ENCODE data around the gene SLC39A1. TPM values are rescaled to one million over a fixed set of nuclear protein-coding genes. Genes with fewer than 3 reads are reported as not detected.

The SLC39A1 gene
- total RNA-seq, 1 experiment from 2014 or later, result 158 TPM

DNA sequence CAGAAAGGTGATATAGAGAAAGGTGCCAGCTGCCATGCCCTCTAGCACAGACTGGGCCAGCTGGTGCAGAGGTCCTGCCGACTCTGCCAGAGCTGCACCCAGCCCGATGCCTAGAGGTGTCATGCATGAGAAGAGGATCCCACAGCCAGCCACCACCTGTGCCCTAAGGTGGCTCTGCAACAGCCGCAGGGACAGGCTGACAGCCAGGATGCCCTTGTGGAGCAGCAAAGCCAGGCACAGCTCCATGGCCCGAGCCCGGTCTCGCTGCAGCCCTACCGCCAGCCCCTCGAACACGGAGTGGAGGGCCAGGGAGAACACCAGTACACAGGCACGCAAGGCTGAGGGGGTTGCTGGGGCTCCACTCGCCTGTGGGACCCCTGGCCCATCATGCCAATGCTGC lies 3.1 kb downstream of the SLC39A1 start:
- peaks cover 32% of the 10 kb centered on the region for H3K4me1 ChIP-seq (ENCODE audit: control insufficient read depth, insufficient read depth, low read length)
- CTCF ChIA-PET, result no interaction called here
- intact Hi-C loops (cut with micrococcal nuclease; ENCODE audit: unreplicated experiment), result no loop called here
- in situ Hi-C loops (cut with HindIII; ENCODE audit: low pct_unique_long_range_greater_than_20kb, low sequenced_read_pairs), result loop anchor here (5.0 kb wide), 1 partner anchor 73 kb away; no protein-coding TSS in a partner anchor
- BruUV-seq (replicated peaks), result no TSS peak
- H3K27me3 ChIP-seq (ENCODE audit: control insufficient read depth, insufficient read depth, low read length), result no peaks in the 10 kb centered on the region
- H3K4me3 ChIP-seq (ENCODE audit: low read depth in 2 of 2, low read length in 2 of 2), result no peak overlapping the region
- no peaks in the 10 kb centered on the region for H3K9me3 ChIP-seq (ENCODE audit: control insufficient read depth, insufficient read depth, low read depth, low read length)
- ATAC-seq (no peak), DNase-seq (ENCODE audit: low read depth, low spot score) (no peak)
- POLR2A ChIA-PET, result no interaction called here
- H3K27ac ChIP-seq (ENCODE audit: low read length), result no peak overlapping the region
- H3K36me3 ChIP-seq (ENCODE audit: control insufficient read depth, insufficient read depth, low read length), result no peaks in the 10 kb centered on the region; the same call in 1 of the 2 replicates
- TF ChIP-seq SIN3A (IDR thresholded peaks at IDR 0.05; ENCODE audit: borderline replicate concordance, insufficient read depth, low read depth, low read length) (no peak), CTCF (IDR thresholded peaks at IDR 0.05) (no peak)
- TF ChIP-seq, protein P1, sequence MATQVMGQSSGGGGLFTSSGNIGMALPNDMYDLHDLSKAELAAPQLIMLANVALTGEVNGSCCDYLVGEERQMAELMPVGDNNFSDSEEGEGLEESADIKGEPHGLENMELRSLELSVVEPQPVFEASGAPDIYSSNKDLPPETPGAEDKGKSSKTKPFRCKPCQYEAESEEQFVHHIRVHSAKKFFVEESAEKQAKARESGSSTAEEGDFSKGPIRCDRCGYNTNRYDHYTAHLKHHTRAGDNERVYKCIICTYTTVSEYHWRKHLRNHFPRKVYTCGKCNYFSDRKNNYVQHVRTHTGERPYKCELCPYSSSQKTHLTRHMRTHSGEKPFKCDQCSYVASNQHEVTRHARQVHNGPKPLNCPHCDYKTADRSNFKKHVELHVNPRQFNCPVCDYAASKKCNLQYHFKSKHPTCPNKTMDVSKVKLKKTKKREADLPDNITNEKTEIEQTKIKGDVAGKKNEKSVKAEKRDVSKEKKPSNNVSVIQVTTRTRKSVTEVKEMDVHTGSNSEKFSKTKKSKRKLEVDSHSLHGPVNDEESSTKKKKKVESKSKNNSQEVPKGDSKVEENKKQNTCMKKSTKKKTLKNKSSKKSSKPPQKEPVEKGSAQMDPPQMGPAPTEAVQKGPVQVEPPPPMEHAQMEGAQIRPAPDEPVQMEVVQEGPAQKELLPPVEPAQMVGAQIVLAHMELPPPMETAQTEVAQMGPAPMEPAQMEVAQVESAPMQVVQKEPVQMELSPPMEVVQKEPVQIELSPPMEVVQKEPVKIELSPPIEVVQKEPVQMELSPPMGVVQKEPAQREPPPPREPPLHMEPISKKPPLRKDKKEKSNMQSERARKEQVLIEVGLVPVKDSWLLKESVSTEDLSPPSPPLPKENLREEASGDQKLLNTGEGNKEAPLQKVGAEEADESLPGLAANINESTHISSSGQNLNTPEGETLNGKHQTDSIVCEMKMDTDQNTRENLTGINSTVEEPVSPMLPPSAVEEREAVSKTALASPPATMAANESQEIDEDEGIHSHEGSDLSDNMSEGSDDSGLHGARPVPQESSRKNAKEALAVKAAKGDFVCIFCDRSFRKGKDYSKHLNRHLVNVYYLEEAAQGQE (IDR thresholded peaks at IDR 0.05; ENCODE audit: insufficient read depth in 1 of 2, low read depth in 2 of 2, low read length in 1 of 2), result no peak

- peaks cover 32% of the 10 kb centered on the region for H3K4me1 ChIP-seq (ENCODE audit: control insufficient read depth, insufficient read depth, low read length)
- H3K27ac ChIP-seq (ENCODE audit: low read length), result peak overlapping the region; percentile 86; the same call in 1 of the 2 replicates
- TSS peak; percentile 33 for BruUV-seq (replicated peaks)
- TF ChIP-seq POLR2AphosphoS5 (IDR thresholded peaks at IDR 0.05; ENCODE audit: low read depth, low read length) (no peak), TCF7L2 (IDR thresholded peaks at IDR 0.05; ENCODE audit: low read depth, low read length) (no peak), SIN3A (IDR thresholded peaks at IDR 0.05; ENCODE audit: borderline replicate concordance, insufficient read depth, low read depth, low read length) (no peak), CTCF (IDR thresholded peaks at IDR 0.05) (no peak)
- TF ChIP-seq, protein P1 (IDR thresholded peaks at IDR 0.05; ENCODE audit: insufficient read depth in 1 of 2, low read depth in 2 of 2, low read length in 1 of 2), result no peak
- no peaks in the 10 kb centered on the region for H3K9me3 ChIP-seq (ENCODE audit: control insufficient read depth, insufficient read depth, low read depth, low read length)
- in situ Hi-C loops (cut with HindIII; ENCODE audit: low pct_unique_long_range_greater_than_20kb, low sequenced_read_pairs), result no loop called here
- no peaks in the 10 kb centered on the region for H3K27me3 ChIP-seq (ENCODE audit: control insufficient read depth, insufficient read depth, low read length)
- DNase-seq (ENCODE audit: low read depth, low spot score), result no peak
- no peak for ATAC-seq
- POLR2A ChIA-PET, result no interaction called here
- H3K36me3 ChIP-seq (ENCODE audit: control insufficient read depth, insufficient read depth, low read length), result no peaks in the 10 kb centered on the region; the same call in 1 of the 2 replicates
- CTCF ChIA-PET, result no interaction called here
- intact Hi-C loops (cut with micrococcal nuclease; ENCODE audit: unreplicated experiment), result no loop called here
- no peak overlapping the region for H3K4me3 ChIP-seq (ENCODE audit: low read depth in 2 of 2, low read length in 2 of 2)
Measured at GRCh38 chr1:153959454-153959853, 3.9 kb downstream of the SLC39A1 start.
